SH-SY5Y (cell line): ENCODE measurements around the gene NAT14.

Experiments used
- GATA2 ChIP-seq: IDR thresholded peaks from 2 replicates; pipeline ENCODE4 v1.6.1; 2011; ENCODE audit warnings: mild to moderate bottlenecking, low read depth, low read length
- GATA3 ChIP-seq: IDR thresholded peaks from 2 replicates; pipeline ENCODE4 v1.6.1; 2011; ENCODE audit warnings: low read depth, mild to moderate bottlenecking, low read length, moderate library complexity

DNA sequence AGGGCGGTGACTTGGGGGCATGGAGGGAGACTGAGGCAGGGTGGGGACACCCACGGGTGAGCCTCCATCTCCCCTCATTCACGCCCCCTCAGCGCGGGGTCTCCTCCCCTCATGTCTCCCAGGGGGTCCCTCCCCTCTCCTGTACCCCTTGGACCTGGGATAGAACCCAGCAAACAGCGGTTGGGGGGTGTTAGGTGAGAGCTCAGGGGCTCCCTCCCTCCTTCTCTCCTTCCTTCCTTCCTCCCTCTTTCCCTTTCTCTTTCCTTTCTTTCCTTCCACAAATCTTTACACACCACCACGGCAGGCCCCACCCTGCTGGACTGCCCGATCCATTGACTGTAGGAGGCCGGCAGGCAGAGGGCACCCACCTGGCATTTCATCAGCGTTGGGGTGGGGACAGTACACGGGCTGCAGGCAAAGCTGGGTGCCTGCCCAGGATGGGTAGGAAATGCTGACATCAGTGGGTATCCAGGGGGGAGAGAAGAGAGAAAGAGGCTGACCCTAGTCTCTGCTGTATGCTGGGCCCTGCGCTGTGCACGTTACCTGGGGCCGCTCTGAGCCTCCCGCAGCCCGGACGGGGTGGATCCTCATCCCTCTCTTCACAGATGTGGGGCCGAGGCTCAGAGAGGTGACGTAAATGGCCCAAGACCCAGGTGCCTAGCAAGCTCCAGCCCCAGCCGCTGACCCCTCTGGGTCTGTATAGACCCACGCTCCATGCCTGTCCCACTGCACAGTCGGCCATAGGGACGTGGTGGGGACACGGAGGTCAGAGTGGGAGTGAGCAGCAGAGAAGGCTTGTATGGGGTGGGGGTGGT is 6.8 kb downstream of the NAT14 start:
- TF ChIP-seq GATA2: no peak
- TF ChIP-seq GATA3: no peak
